Upper lobe of left lung (tissue), 4 donors: ENCODE measurements around the gene NID2.

Source experiments
- POLR2AphosphoS5 ChIP-seq, 2 donors: sonication (generic); formaldehyde crosslinking; IDR thresholded peaks; one replicate each; pipeline ENCODE4 v1.5.1; 2017; ENCODE audit warnings: antibody characterized with exemption in 2 of 2
- TF ChIP-seq, protein P1 (sequence below), 6 experiments: fragments of 450-650 bp in 4 of 6; fragments of 200-600 bp in 2 of 6; sonication (generic) in 2 of 6; IDR thresholded peaks; one replicate each; pipeline ENCODE4 v1.5.1; 2016 to 2019; ENCODE audit warnings: antibody characterized with exemption in 6 of 6

GRCh38 chr14:52053044-52053443 lies 15.8 kb downstream of the NID2 start:
- TF ChIP-seq, protein P1, sequence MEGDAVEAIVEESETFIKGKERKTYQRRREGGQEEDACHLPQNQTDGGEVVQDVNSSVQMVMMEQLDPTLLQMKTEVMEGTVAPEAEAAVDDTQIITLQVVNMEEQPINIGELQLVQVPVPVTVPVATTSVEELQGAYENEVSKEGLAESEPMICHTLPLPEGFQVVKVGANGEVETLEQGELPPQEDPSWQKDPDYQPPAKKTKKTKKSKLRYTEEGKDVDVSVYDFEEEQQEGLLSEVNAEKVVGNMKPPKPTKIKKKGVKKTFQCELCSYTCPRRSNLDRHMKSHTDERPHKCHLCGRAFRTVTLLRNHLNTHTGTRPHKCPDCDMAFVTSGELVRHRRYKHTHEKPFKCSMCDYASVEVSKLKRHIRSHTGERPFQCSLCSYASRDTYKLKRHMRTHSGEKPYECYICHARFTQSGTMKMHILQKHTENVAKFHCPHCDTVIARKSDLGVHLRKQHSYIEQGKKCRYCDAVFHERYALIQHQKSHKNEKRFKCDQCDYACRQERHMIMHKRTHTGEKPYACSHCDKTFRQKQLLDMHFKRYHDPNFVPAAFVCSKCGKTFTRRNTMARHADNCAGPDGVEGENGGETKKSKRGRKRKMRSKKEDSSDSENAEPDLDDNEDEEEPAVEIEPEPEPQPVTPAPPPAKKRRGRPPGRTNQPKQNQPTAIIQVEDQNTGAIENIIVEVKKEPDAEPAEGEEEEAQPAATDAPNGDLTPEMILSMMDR (IDR thresholded peaks at IDR 0.05): no peak
- TF ChIP-seq POLR2AphosphoS5 (IDR thresholded peaks at IDR 0.05): no peak
